H1 (cell line): ENCODE data around the gene SPEF1. TPM values are rescaled to one million over a fixed set of nuclear protein-coding genes. Genes with fewer than 3 reads are reported as not detected.

ENCODE experiments used
- CBX5 ChIP-seq: fragments of 300-800, 300-1000 bp; sonication (generic); IDR thresholded peaks from 2 replicates; pipeline ENCODE4 v1.7.1; 2016; ENCODE audit warnings: antibody characterized with exemption, low read length, low read depth
- CHD2 ChIP-seq: IDR thresholded peaks from 2 replicates; pipeline ENCODE4 v1.6.1; 2012; ENCODE audit warnings: low read length, improper control_type of control experiment
- POLR2A ChIP-seq, 2 experiments: IDR thresholded peaks; 1 replicate in 1 of 2; 2 replicates in 1 of 2; pipeline ENCODE4 v1.6.1; 2011; ENCODE audit warnings: low read depth in 2 of 2, low read length in 2 of 2, mild to moderate bottlenecking in 2 of 2; ENCODE audit errors: control extremely low read depth in 1 of 2
- SP1 ChIP-seq: IDR thresholded peaks from 2 replicates; pipeline ENCODE4 v1.6.1; 2011; ENCODE audit warnings: low read depth, low read length
- SRF ChIP-seq: IDR thresholded peaks from 2 replicates; pipeline ENCODE4 v1.6.1; 2011; ENCODE audit warnings: mild to moderate bottlenecking, low read depth, low read length, moderate library complexity
- polyA plus RNA-seq, 7 experiments: library from polyadenylated mRNA; depleted of rRNA in 3 of 7; stranded (reverse) in 5 of 7; unstranded in 2 of 7; fragments of >200 nt in 5 of 7; fragments of 200-250 nt in 2 of 7; gene quantifications; 1 replicate in 5 of 7; 2 replicates in 1 of 7; 4 replicates in 1 of 7; pipeline versions ENCODE4 v1.2.1 to v1.2.3, GENCODE V29; 2011 to 2013; ENCODE audit warnings: missing spikeins in 2 of 7, mixed read lengths in 2 of 7
- total RNA-seq: library from RNA; stranded (reverse); fragmentation: NEBNext Ultra II Directional; extraction: Animal tissue kit (Norgen Biotek cat#: 25700); gene quantifications from 2 replicates; pipeline ENCODE4 v1.2.1, GENCODE V29; 2021
- TF ChIP-seq, protein P1 (sequence below): fragments of 300-600 bp; sonication (generic); IDR thresholded peaks from 2 replicates; pipeline ENCODE4 v1.7.1; 2012; ENCODE audit warnings: low read length, moderate library complexity, mild to moderate bottlenecking, inconsistent platforms; ENCODE audit not compliant: insufficient replicate concordance

SPEF1 gene
- total and polyA plus RNA-seq, 2 of the 8 experiments (the other 6 are each of a cell fraction or from before 2014, with no cell fraction given): 0.51 to 0.71 TPM

DNA sequence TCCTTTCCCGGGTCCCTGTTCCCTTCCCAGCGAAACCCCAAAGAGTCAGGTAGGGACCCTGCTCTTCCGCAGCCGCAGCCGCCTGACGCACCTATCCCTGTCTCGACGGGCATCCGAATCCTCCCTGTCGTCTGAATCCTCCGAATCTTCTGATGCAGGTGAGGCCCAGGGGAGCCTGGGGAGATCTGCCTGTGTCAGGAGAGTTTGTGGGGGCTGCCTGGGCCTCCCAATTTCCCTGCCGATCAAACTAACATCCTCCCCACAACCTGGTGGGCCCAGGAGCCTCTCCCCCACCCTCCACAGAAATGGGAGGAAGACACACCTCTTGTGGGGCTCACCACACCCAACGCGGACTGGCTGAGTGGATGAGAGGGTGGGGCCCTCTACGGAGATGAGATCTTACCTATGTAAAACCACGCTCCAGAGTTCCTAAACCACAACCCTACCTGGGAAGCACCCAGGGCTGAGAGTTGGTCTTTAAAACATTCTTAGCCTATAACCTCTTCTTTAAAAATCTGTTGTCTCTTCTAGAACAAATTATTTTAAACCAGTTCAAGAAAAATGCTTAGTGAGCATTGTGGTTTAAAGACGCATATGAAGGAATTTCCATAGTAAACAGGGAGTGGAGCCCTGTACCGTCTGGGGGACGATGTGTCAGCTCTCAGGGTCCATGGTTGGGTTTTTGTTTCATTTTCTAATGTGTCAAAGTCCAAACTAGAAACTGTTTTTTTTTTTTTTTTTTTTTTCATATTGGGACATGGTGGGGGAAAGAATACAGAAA is 16.5 kb upstream of the SPEF1 start (continued):
- TF ChIP-seq, protein P1, sequence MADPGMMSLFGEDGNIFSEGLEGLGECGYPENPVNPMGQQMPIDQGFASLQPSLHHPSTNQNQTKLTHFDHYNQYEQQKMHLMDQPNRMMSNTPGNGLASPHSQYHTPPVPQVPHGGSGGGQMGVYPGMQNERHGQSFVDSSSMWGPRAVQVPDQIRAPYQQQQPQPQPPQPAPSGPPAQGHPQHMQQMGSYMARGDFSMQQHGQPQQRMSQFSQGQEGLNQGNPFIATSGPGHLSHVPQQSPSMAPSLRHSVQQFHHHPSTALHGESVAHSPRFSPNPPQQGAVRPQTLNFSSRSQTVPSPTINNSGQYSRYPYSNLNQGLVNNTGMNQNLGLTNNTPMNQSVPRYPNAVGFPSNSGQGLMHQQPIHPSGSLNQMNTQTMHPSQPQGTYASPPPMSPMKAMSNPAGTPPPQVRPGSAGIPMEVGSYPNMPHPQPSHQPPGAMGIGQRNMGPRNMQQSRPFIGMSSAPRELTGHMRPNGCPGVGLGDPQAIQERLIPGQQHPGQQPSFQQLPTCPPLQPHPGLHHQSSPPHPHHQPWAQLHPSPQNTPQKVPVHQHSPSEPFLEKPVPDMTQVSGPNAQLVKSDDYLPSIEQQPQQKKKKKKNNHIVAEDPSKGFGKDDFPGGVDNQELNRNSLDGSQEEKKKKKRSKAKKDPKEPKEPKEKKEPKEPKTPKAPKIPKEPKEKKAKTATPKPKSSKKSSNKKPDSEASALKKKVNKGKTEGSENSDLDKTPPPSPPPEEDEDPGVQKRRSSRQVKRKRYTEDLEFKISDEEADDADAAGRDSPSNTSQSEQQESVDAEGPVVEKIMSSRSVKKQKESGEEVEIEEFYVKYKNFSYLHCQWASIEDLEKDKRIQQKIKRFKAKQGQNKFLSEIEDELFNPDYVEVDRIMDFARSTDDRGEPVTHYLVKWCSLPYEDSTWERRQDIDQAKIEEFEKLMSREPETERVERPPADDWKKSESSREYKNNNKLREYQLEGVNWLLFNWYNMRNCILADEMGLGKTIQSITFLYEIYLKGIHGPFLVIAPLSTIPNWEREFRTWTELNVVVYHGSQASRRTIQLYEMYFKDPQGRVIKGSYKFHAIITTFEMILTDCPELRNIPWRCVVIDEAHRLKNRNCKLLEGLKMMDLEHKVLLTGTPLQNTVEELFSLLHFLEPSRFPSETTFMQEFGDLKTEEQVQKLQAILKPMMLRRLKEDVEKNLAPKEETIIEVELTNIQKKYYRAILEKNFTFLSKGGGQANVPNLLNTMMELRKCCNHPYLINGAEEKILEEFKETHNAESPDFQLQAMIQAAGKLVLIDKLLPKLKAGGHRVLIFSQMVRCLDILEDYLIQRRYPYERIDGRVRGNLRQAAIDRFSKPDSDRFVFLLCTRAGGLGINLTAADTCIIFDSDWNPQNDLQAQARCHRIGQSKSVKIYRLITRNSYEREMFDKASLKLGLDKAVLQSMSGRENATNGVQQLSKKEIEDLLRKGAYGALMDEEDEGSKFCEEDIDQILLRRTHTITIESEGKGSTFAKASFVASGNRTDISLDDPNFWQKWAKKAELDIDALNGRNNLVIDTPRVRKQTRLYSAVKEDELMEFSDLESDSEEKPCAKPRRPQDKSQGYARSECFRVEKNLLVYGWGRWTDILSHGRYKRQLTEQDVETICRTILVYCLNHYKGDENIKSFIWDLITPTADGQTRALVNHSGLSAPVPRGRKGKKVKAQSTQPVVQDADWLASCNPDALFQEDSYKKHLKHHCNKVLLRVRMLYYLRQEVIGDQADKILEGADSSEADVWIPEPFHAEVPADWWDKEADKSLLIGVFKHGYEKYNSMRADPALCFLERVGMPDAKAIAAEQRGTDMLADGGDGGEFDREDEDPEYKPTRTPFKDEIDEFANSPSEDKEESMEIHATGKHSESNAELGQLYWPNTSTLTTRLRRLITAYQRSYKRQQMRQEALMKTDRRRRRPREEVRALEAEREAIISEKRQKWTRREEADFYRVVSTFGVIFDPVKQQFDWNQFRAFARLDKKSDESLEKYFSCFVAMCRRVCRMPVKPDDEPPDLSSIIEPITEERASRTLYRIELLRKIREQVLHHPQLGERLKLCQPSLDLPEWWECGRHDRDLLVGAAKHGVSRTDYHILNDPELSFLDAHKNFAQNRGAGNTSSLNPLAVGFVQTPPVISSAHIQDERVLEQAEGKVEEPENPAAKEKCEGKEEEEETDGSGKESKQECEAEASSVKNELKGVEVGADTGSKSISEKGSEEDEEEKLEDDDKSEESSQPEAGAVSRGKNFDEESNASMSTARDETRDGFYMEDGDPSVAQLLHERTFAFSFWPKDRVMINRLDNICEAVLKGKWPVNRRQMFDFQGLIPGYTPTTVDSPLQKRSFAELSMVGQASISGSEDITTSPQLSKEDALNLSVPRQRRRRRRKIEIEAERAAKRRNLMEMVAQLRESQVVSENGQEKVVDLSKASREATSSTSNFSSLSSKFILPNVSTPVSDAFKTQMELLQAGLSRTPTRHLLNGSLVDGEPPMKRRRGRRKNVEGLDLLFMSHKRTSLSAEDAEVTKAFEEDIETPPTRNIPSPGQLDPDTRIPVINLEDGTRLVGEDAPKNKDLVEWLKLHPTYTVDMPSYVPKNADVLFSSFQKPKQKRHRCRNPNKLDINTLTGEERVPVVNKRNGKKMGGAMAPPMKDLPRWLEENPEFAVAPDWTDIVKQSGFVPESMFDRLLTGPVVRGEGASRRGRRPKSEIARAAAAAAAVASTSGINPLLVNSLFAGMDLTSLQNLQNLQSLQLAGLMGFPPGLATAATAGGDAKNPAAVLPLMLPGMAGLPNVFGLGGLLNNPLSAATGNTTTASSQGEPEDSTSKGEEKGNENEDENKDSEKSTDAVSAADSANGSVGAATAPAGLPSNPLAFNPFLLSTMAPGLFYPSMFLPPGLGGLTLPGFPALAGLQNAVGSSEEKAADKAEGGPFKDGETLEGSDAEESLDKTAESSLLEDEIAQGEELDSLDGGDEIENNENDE: no peak
- TF ChIP-seq SP1 (no peak), SRF (no peak), CHD2 (no peak), CBX5 (no peak), POLR2A (IDR thresholded peaks at IDR 0.05; ENCODE audit: control extremely low read depth in 1 of 2, low read depth in 2 of 2, low read length in 2 of 2) (no peak)
